Inflammatory macrophage (primary cell): ENCODE results near the gene RYR3.
"Not testable (repeated sequence)": the region's sequence is repeated elsewhere in the genome, so short reads cannot be mapped to it uniquely, and the experiment has no call there.

Experiments
- DNase-seq, 2 donors: peaks; one replicate each; pipeline ENCODE4 v3.0.0-alpha.2; 2020 to 2022

RYR3 gene

GRCh38 chr15:33586786-33587697 lies 276.3 kb downstream of the RYR3 start:
- no peak for DNase-seq

DNA sequence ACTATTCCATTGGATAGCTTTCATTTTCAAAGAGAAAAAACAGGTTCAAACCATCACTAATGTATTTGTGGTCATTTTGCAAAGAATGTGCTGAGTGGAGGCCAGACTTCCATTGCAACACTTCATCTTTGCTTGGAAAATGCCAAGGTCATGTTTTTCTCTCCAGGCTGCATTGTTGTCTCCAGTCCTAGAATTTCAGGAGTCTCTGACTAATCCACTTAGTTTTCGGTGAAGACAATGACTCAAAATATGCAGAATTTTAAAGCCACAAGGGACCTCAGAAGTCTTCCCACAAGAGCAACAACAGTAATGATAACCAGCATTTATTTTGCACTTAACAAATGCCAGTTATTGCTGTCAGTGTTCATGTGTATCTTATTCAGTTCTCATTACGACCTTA lies 277.0 kb downstream of the RYR3 start:
- no peak for DNase-seq

GRCh38 chr15:33592864-33593263 lies 282.1 kb downstream of the RYR3 start:
- DNase-seq, result no peak

DNA sequence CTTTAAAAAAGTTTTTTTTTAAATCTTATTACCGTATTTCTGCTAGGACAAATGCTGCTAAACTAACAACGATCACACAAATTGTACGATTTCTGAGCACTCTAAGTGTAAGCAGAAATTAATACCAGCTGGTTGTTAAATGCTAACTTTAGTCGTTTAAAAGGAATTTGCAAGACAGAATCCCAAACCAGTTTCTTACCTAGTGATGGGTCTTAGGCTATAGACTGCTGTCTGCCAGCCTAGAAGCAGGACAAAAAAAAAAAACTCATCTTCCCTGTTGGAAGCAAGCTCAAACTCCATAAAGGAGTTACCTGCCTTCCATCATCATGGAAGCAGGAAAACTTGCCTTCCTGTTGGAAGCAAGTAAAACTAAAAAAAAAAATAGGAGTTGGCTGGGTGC lies 287.6 kb downstream of the RYR3 start:
- DNase-seq, result not testable (repeated sequence)

GRCh38 chr15:33600212-33600611 lies 289.4 kb downstream of the RYR3 start:
- DNase-seq, result no peak

DNA sequence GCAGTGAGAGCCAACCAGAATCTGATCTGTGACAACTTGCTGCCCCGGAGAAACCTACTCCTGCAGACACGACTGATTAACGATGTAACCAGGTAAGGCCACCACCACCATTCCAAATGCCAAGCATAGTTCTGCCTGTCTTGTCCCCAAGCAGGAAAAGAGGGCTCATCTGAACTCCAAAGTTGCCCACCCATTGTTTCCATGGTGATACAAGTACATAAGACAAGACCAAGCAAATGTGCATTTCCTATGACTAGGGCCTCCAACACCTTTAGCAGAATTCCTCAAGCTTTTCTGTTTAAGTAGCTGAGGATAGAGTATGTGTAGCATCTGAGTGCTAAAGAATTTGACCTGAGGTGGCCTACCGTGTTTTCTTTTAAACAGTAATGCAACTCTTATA lies 290.7 kb downstream of the RYR3 start:
- DNase-seq, result no peak

DNA sequence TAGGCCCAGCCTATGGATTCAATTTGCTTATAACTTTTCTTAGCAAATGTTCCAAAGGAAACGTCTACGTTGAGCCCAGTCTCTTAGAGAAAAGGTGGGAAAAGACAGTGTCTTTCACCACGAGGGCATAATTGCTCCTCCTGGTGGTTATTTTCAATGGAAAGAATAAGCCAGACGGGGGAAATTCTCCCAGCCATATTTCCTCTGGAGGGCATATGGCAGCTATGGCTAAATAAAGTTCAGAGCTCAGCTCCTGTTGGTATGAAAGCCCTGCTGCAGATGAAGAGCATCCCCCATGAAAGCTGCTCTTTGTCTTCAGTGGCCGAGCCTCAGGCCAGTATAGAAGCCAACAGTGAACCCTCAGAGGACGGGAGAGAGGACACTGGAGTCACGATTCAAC lies 297.9 kb downstream of the RYR3 start:
- DNase-seq, result no peak

DNA sequence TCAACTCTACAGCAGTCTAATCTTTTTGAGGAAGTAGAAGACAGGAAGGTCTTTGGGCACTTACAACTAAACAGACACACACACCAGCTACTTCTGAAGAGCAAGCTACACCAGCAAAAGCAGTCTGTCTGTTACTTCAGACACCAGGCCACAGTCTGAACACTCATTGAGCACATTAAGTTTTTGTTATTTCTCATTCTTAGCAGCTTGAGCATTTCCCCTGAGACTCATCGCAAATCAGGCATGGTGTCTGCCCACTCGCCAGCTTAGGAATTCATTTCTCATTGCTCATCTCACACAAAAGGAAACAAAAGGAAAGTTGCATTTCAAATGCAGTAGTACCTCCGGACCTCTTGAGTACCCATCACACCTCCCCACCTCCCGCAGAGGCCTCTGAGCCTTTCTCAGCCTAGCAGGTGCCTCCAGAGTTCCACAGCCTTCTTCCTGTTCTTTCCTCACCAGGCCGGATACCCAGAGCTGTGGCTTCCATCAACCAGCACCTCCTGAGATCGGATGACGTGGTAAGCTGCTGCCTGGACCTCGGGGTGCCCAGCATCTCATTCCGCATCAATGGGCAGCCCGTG lies 302.0 kb downstream of the RYR3 start:
- no peak for DNase-seq

DNA sequence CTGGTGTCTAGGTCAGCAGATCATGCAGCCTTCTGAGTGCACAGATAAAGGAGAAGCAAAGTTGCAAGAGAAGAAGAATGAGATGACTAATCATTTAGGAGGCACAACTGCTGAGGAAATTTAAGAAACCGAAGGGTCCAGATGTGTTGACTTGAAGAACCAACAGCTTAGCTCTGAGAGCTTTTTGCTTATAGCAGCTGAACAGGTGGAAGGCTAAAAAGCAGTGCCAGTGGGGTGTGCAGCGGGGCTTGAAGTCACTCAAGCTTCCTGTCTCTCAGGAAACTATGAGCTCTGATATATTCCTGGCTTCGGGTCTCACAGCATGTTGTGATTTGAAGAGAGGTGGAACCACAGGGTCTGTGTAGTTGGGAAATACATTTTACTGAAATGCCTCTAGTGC lies 305.7 kb downstream of the RYR3 start:
- DNase-seq, result no peak

DNA sequence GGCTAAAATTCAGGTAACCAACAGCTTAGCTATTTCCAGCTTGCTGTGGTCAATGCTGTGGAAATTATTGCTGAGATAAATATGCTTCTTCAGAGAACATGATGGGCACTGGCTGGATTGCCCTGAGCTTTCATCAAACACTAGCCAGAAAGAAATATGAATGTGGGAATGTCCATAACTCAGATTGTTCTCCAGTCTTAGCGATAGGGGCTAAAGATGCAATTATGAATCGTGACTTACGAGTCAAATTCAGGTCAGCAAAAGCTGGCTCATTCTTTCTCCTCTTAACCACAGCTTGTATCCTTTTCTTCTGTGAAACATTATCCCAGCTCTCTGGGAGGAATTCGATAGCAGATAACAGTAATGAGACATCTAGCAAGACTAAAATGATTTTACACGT lies 307.6 kb downstream of the RYR3 start:
- DNase-seq, result no peak

DNA sequence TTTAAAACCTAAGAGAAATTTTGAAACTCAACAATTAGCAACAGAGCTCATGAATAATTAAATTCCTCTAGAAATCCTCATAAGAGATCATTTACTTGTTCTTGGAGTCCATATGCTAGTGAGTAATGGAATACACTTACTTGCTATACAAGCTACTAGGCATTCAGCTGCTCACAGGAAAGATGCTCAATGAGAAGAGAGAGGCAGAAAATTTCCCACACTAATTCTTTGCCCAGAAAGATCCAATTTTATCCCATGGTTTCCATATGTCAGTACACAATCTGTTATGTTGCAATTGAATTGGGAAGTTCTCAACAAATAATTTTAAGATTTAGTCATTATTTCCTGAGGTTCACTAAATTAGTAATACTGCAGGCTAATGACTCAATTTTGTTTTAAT lies 310.4 kb downstream of the RYR3 start:
- DNase-seq, result no peak

DNA sequence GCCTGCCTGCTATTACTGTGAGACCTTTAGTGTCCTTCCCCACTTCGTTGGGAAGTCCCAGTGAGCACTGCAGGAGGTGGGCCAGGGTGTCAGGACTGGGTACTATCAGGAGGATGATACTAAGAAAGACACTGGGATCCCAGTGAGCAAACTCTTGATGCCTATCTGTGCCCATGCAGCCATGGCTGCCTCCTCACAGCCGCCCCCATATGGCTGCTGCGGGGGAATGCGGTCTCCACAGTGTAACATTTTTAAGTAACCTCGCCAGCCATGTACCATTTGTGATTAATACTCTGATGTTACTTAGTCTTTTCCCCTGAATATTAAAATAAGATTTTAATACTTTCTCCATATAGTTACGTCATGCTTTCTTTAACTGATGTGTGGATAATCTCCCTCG lies 312.2 kb downstream of the RYR3 start:
- no peak for DNase-seq

- no peak for DNase-seq
Measured at GRCh38 chr15:33624439-33624838, 313.7 kb downstream of the RYR3 start.

DNA sequence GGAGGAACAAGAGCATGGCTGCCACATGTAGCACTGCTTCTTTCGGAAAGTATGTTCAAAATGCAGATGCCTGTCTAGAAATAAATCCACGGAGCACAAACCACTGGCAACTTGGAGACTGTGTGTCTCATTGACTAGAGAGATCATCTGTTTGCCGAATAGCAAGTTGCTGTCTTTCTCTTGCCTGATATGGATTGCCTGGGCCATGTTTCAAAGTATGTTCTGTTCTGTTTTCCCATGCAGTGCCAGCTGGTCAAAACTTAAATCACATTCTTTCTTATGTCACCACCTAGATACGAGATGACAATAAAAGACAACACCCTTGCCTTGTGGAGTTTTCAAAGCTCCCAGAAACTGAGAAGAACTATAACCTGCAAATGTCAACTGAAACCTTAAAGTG lies 318.9 kb downstream of the RYR3 start:
- DNase-seq, result no peak

DNA sequence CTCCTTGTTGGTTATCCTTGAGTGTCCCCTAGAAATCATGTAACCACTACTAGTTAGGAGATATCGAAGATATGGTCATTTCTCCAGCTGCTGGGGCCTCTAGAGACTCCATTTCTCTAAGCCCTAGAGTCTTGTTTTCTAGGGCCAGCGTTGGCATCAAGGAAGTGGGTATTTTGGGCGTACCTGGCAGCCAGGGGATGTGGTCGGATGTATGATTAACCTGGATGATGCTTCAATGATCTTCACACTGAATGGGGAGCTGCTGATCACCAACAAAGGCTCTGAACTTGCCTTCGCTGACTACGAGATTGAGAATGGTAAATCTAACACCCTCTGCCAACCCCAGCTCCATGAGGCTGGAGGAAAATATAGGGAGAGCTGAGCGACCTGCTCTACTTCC lies 325.5 kb downstream of the RYR3 start:
- no peak for DNase-seq

- no peak for DNase-seq
Measured at GRCh38 chr15:33636958-33637357, 326.2 kb downstream of the RYR3 start.

DNA sequence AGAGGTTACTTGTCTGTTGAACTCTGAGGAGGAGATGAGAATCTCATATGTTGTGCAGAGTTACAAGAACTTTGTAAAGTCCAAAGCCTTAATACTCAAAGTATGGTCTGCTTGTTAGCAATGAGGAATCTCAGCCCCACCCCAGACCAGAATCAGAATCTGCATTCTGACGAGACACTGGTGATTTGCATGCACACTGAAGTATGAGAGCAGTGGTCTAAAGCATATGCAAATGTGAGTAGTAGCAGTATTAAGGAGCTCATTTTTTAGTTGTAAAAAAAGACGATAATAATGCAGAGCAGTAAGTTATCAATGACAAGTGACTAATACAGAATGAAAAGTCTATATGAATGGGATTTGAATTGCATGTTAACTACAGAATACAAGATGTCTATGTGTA lies 327.7 kb downstream of the RYR3 start:
- DNase-seq, result no peak

GRCh38 chr15:33639051-33639450 lies 328.3 kb downstream of the RYR3 start:
- no peak for DNase-seq

DNA sequence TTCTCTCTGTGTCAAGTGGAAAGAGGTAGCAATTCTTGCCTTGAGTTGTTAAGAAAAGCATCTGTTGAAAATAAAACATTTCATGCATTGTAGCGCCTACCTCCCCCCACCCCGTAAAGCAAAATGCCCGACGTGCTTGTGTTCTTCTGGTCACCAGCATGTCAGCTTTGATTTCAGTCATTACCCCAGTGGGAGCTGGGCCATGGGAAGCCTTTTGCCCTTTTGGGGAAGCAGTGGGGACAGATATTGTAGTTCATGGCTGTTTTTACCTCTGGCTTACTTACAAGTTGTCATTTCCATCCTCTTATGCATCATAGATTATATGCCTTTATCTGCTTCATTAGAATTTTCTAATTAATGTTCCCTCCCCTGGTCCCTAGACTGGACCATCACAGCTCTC lies 328.7 kb downstream of the RYR3 start:
- no peak for DNase-seq

DNA sequence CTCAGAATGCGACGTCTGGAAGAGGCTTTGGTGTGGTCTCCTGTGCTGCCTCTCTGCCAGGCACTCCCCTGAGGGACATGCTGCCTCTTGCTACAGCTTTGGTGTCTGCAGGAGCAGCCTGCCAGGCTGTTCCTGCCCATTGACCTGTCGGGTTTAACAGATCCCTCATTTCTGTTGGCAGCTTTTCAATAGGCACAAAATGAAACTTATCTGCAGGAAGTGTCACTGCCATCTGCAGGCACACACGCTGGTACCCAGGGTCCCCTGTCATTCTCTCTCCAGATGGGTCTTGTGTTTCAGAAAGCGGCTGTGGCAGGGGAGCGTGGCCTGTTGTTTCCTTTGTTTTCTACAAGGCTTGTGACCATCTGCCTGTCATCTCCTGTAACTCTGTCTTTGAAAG lies 329.2 kb downstream of the RYR3 start:
- no peak for DNase-seq

DNA sequence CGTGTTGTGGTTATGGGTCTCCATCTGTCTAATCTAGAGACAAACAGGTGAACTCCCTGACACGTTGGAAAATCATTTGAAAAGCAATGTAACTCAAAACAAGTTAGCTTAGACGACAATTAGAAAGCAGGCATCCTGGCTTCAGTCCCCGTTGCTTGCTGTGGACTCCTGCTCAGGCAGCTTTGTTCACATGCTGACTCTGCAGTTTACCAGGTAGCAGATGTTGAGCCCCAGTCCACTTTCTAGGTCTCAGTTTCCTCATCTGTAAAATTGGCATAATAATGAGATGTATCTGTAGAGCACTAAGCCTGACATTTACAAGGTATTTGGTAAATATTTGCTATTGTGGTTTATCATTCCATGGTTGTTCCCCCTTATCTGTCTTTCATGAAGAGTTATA lies 330.3 kb downstream of the RYR3 start:
- DNase-seq, result no peak

DNA sequence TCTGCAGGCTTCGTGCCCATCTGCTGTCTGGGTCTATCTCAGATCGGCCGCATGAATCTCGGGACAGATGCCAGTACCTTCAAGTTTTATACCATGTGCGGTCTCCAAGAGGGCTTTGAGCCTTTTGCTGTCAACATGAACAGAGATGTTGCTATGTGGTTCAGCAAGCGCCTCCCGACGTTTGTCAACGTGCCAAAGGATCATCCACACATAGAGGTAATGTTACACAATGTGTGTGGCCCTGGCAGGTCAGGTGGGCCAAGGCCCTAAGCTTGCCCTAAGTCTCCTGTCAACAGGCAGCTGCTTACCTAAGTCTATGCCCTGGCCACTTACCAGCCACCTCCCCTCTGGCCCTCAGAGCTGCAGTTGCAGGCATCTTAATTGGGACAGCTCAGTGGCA lies 333.5 kb downstream of the RYR3 start:
- DNase-seq, result no peak

GRCh38 chr15:33646744-33647143 lies 336.0 kb downstream of the RYR3 start:
- no peak for DNase-seq

DNA sequence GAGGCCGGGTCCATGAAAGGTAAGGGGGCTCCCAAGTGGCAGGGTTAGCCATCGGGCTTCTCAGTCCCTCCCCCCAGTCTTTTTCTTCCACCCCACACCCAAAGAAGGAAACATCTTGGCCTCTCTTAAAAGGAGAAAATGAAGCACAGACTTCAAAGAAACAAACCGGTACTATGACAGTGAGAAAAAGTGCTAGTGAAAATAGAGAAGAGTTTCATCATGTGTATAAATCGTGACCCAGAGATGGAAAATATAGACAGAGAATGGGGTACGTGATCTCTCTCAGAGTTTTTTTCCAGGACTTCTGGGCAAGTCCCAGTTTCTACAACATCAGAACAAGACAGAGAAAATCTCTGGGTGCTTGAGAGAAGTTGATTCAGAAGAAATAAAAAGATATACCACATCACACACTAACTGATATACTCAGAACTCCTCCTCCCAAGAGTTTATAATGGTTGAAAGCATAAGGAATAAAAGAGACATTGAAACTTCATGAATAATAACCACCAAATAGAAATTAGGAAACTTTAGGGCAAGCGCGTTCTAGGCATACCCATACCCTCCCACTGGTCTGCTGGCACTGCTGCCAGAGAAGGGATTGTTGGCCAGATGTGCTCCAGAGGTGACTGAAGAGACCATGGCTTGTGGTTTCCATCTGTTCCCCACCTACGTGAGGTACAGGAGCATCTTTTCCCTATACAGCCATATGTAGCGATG lies 338.6 kb downstream of the RYR3 start:
- no peak for DNase-seq
